ENCODE data around the gene ADCY6. TPM values are rescaled to one million over a fixed set of nuclear protein-coding genes. Genes with fewer than 3 reads are reported as not detected.

The ADCY6 gene
- total RNA-seq = 12.6 and 13.3 TPM in 2 replicates

GRCh38 chr12:48788854-48789775, at the start of gene ADCY6:
Gene ADCY6 (minus strand): TSS chr12:48789089. CDS start chr12:48783434, 5,655 bp downstream.

GRCh38 chr12:48817873-48818830, 29.3 kb upstream of the ADCY6 start, which contains the start of gene CACNB3:
Gene CACNB3 (plus strand): TSS chr12:48818496. CDS start chr12:48818930, 434 bp downstream.

GRCh38 chr12:48716493-48717251, 72.2 kb downstream of the ADCY6 start, which contains the start of gene CCNT1:
Gene CCNT1 (minus strand): TSS chr12:48716707. CDS start chr12:48716675, 32 bp downstream.

Other genes starting within 250 kb of the ADCY6 start
- gene LALBA, start 219.0 kb downstream of the ADCY6 start, total RNA-seq = not detected in 2 replicates
- gene KANSL2, start 106.9 kb downstream of the ADCY6 start, total RNA-seq = 35.8 and 39.0 TPM in 2 replicates
- 11.8 and 12.5 TPM in 2 replicates for gene CCNT1, start 72.4 kb downstream of the ADCY6 start, total RNA-seq
- 20.4 and 26.1 TPM in 2 replicates for gene CACNB3, start 29.4 kb upstream of the ADCY6 start, total RNA-seq
- gene DDX23, start 63.1 kb upstream of the ADCY6 start, total RNA-seq = 48.3 and 49.1 TPM in 2 replicates
- 0.30 TPM in 1 of 2 replicates, not detected in the other for gene RND1, start 76.8 kb upstream of the ADCY6 start, total RNA-seq
- 40.3 and 47.1 TPM in 2 replicates for gene FKBP11, start 136.4 kb upstream of the ADCY6 start, total RNA-seq
- gene ARF3, start 168.4 kb upstream of the ADCY6 start, total RNA-seq = 66.6 and 75.1 TPM in 2 replicates
- 0.15 and 0.34 TPM in 2 replicates for gene WNT10B, start 182.6 kb upstream of the ADCY6 start, total RNA-seq
- gene WNT1, start 189.2 kb upstream of the ADCY6 start, total RNA-seq = not detected in 2 replicates
- gene DDN, start 210.3 kb upstream of the ADCY6 start, total RNA-seq = not detected in 2 replicates
- 70.3 and 76.0 TPM in 2 replicates for gene PRKAG1, start 229.7 kb upstream of the ADCY6 start, total RNA-seq

Data from bronchus fibroblast of lung (primary cell).